Osteocyte (in vitro differentiated cells): ENCODE data around the gene LIMS1. TPM values are rescaled to one million over a fixed set of nuclear protein-coding genes. Genes with fewer than 3 reads are reported as not detected.
"Not testable (repeated sequence)": the region's sequence is repeated elsewhere in the genome, so short reads cannot be mapped to it uniquely, and the experiment has no call there.

Experiments
- DNase-seq: peaks from one replicate; pipeline ENCODE4 v3.0.0; 2021; ENCODE audit warnings: mixed read lengths; ENCODE audit not compliant: unreplicated experiment; ENCODE audit errors: extremely low spot score
- H3K27ac Mint-ChIP-seq: one replicate; pipeline ENCODE4 v1.8.0; 2021; ENCODE audit warnings: mild to moderate bottlenecking, mixed read lengths; ENCODE audit not compliant: unreplicated experiment
- H3K27me3 Mint-ChIP-seq: one replicate; pipeline ENCODE4 v1.8.0; 2021; ENCODE audit warnings: mixed read lengths; ENCODE audit not compliant: unreplicated experiment
- H3K36me3 Mint-ChIP-seq: one replicate; pipeline ENCODE4 v1.8.0; 2021; ENCODE audit warnings: mixed read lengths; ENCODE audit not compliant: unreplicated experiment
- H3K4me1 Mint-ChIP-seq: one replicate; pipeline ENCODE4 v1.8.0; 2021; ENCODE audit warnings: mixed read lengths; ENCODE audit not compliant: unreplicated experiment
- H3K4me3 Mint-ChIP-seq: one replicate; pipeline ENCODE4 v1.8.0; 2021; ENCODE audit warnings: mild to moderate bottlenecking, moderate library complexity, mixed read lengths; ENCODE audit not compliant: unreplicated experiment
- H3K9me3 Mint-ChIP-seq: one replicate; pipeline ENCODE4 v1.8.0; 2021; ENCODE audit warnings: mixed read lengths; ENCODE audit not compliant: unreplicated experiment
- CTCF ChIP-seq: fragments of 200-600 bp; sonication (generic); IDR thresholded peaks from 2 replicates; pipeline ENCODE4 v1.5.0; 2021; ENCODE audit warnings: antibody characterized with exemption, mild to moderate bottlenecking, moderate library complexity
- total RNA-seq: library from RNA; stranded (reverse); gene quantifications from 2 replicates; pipeline ENCODE4 v1.2.1, GENCODE V29; 2021

Gene LIMS1
- total RNA-seq, 1 donor from 2014 or later, result 74.4 TPM

DNA sequence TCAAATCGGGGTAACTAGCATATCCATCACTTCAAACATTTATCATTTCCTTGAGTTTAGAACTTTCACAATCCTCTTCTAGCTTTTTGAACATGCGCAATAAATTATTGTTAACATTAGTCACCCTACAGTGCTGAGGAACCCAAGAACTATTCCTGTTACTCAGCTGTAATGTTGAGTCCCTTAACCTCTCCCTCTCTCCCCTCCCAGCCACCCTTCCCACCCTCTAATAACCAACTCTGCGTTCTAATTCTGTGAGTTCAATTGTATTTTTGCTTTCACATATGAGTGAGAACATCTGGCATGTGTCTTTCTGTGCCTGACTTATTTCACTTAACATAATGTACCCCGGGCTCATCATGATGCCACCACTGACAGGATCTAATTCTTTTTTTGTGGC, 106.5 kb downstream of the LIMS1 start:
- Mint-ChIP-seq H3K4me3 (peak overlapping the region; percentile 11), H3K27me3 (no peaks in the 10 kb centered on the region), H3K27ac (peak overlapping the region; percentile 85), H3K4me1 (peaks cover 50% of the 10 kb centered on the region), H3K9me3 (no peaks in the 10 kb centered on the region), H3K36me3 (peaks cover 5% of the 10 kb centered on the region)
- DNase-seq, result no peak
- TF ChIP-seq CTCF, result no peak

- H3K27ac Mint-ChIP-seq, result peak overlapping the region; percentile 85
- no peak for DNase-seq
- H3K36me3 Mint-ChIP-seq, result peaks cover 9% of the 10 kb centered on the region
- peaks cover 6% of the 10 kb centered on the region for H3K9me3 Mint-ChIP-seq
- H3K4me1 Mint-ChIP-seq, result peaks cover 39% of the 10 kb centered on the region
- H3K4me3 Mint-ChIP-seq, result no peak overlapping the region
- no peak for TF ChIP-seq CTCF
- no peaks in the 10 kb centered on the region for H3K27me3 Mint-ChIP-seq
These were observed 107.5 kb downstream of the LIMS1 start for GRCh38 chr2:108641756-108642155.

GRCh38 chr2:108643261-108643849, 109.1 kb downstream of the LIMS1 start:
- no peak overlapping the region for H3K4me3 Mint-ChIP-seq
- TF ChIP-seq CTCF, result no peak
- H3K36me3 Mint-ChIP-seq, result peaks cover 9% of the 10 kb centered on the region
- peaks cover 24% of the 10 kb centered on the region for H3K4me1 Mint-ChIP-seq
- no peak for DNase-seq
- H3K27ac Mint-ChIP-seq, result no peak overlapping the region
- H3K9me3 Mint-ChIP-seq, result peaks cover 6% of the 10 kb centered on the region
- H3K27me3 Mint-ChIP-seq, result no peaks in the 10 kb centered on the region

DNA sequence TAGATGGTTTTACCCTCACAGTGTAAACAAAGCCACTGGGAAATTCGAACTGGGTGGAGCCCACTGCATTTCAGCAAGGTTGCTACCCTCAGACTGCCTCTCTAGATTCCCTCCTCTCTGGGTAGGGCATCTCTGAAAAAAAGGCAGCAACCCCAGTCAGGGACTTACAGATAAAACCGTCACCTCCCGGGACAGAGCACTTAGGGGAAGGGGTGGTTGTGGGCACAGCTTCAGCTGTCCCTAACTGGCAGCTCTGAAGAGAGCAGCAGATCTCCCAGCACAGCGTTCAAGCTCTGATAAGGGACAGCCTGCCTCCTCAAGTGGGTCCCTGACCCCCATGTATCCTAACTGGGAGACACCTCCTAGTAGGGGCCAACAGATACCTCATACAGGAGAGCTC, 109.6 kb downstream of the LIMS1 start:
- DNase-seq, H3K9me3 Mint-ChIP-seq, H3K4me3 Mint-ChIP-seq, H3K36me3 Mint-ChIP-seq, H3K27ac Mint-ChIP-seq, H3K27me3 Mint-ChIP-seq: not testable (repeated sequence)
- peaks cover 24% of the 10 kb centered on the region for H3K4me1 Mint-ChIP-seq

- H3K9me3 Mint-ChIP-seq, H3K27me3 Mint-ChIP-seq, H3K36me3 Mint-ChIP-seq, H3K4me3 Mint-ChIP-seq, H3K27ac Mint-ChIP-seq, DNase-seq: not testable (repeated sequence)
- H3K4me1 Mint-ChIP-seq, result peaks cover 23% of the 10 kb centered on the region
These were observed 110.2 kb downstream of the LIMS1 start for GRCh38 chr2:108644446-108644845.

DNA sequence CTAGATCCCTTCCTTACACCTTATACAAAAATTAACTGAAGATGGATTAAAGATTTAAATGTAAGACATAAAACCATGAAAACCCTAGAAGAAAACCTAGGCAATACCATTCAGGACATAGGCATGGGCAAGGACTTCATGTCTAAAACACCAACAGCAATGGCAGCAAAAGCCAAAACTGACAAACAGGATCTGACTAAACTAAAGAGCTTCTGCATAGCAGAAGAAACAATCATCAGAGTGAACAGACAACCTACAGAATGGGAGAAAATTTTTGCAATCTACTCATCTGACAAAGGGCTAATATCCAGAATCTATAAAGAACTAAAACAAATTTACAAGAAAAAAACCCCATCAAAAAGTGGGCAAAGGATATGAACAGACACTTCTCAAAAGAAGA, 114.5 kb downstream of the LIMS1 start:
- H3K27ac Mint-ChIP-seq, H3K36me3 Mint-ChIP-seq, H3K9me3 Mint-ChIP-seq, H3K27me3 Mint-ChIP-seq, DNase-seq, H3K4me1 Mint-ChIP-seq, H3K4me3 Mint-ChIP-seq: not testable (repeated sequence)

GRCh38 chr2:108650465-108650864, 116.2 kb downstream of the LIMS1 start:
- H3K36me3 Mint-ChIP-seq, H3K9me3 Mint-ChIP-seq, H3K4me3 Mint-ChIP-seq, H3K27me3 Mint-ChIP-seq, DNase-seq: not testable (repeated sequence)
- Mint-ChIP-seq H3K4me1 (peaks cover 17% of the 10 kb centered on the region), H3K27ac (peak overlapping the region; percentile 31)

DNA sequence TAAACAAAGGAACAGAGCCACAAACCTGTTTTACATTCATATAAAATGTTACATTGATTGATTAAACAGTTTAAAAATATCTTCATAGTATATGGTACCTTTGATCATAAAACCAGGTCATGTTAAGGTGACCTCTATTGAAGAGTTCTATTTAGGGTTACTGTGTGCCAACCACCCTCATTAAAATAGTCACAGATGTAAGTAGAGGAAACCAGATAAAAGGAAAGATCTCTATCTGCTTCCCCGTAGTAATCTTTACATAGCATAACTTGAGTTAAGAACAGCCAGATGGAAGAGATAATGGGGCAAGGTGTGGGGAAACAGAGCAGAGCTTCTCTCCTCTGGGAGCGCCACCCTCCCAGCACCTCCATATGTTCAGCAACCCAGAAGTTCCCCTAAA, 117.2 kb downstream of the LIMS1 start:
- not testable (repeated sequence) for H3K36me3 Mint-ChIP-seq, DNase-seq, H3K27ac Mint-ChIP-seq, H3K4me3 Mint-ChIP-seq, H3K9me3 Mint-ChIP-seq, H3K27me3 Mint-ChIP-seq
- peaks cover 20% of the 10 kb centered on the region for H3K4me1 Mint-ChIP-seq

DNA sequence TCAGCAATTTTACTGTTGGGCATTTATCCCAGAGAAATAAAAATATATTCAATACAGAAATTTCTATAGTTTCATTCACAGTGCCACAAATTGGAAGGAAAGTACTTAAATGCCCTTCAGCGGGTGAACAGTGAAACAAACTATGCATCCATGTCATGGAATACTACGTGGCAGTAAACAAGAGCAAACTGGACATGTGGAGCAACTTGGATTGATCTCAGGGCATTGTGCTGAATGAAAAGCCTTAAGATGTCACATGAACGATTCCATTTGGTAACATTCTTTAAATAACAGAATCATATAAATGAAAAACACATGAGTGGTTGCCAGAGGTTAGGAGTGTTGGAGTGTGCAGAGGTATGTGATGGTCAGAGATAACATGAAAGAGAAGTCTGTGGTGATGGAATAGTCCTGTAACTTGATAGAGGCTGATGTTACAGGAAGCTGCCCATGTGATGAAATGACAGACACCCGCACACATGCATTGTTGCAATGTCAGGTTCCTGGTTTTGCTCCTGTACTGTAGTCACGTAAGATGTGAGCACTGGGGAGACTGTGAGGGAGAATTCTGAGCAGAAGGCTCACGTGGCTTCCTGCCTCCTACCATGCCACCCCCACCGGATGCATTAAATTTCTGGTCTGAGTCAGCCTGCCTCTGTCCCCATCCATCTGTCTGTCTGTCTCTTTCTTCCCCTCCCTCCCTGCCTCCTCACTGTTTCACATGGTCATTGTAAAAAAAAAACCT, 118.1 kb downstream of the LIMS1 start:
- DNase-seq, H3K9me3 Mint-ChIP-seq, H3K36me3 Mint-ChIP-seq, H3K27me3 Mint-ChIP-seq: not testable (repeated sequence)
- H3K4me1 Mint-ChIP-seq, result peaks cover 20% of the 10 kb centered on the region
- H3K27ac Mint-ChIP-seq, result peak overlapping the region; percentile 92
- H3K4me3 Mint-ChIP-seq, result peak overlapping the region; percentile 14
